Measurements from ENCODE around the gene BICRAL.

- no peak for TF ChIP-seq POLR2A (conservative IDR thresholded peaks at IDR 0.05)
- no peak for TF ChIP-seq CREM (IDR thresholded peaks at IDR 0.05; ENCODE audit: low read depth)
- TF ChIP-seq NR3C1 (CRISPR knock-in tag; IDR thresholded peaks at IDR 0.05): no peak
- no peak for TF ChIP-seq NFYB (IDR thresholded peaks at IDR 0.05; ENCODE audit: extremely low read depth, insufficient read length)
- TF ChIP-seq CHCHD3 (CRISPR knock-in tag; IDR thresholded peaks at IDR 0.05): no peak
These were observed 23.0 kb upstream of the BICRAL start for GRCh38 chr6:42758756-42759430.

Measured in K562 (cell line).